ENCODE measurements around the gene TSACC. TPM values are rescaled to one million over a fixed set of nuclear protein-coding genes. Genes with fewer than 3 reads are reported as not detected.
A peak's percentile ranks its signal among the peaks of the same experiment; 100 is the strongest.

TSACC gene
- total and polyA plus RNA-seq, 2 experiments from 2014 or later, result 1.3 TPM; not detected in 1

- peaks cover 21% of the 10 kb centered on the region; the same call in 1 of the 2 replicates for H3K27me3 ChIP-seq (replicated peaks; ENCODE audit: insufficient read depth)
- no peaks in the 10 kb centered on the region for H3K79me2 ChIP-seq (ENCODE audit: insufficient read depth)
- H4K20me1 ChIP-seq (ENCODE audit: insufficient read depth), result no peaks in the 10 kb centered on the region
- TF ChIP-seq EZH2 (IDR thresholded peaks at IDR 0.05; ENCODE audit: insufficient read depth, poor library complexity, severe bottlenecking) (no peak), EZH2phosphoT487 (IDR thresholded peaks at IDR 0.05; ENCODE audit: insufficient read depth, low read depth) (no peak)
- WGBS, 2 experiments (ENCODE audit: low coverage in 1 of 2, low lambda C conversion rate in 2 of 2, missing lambda C conversion rate in 2 of 2), result 13 to 14% methylated on average over 6 of the region's 6 CpGs
- no peak overlapping the region for H3K4me2 ChIP-seq (ENCODE audit: unreplicated experiment)
- no peaks in the 10 kb centered on the region for H3K9me2 ChIP-seq (ENCODE audit: insufficient read depth)
- peak; percentile 71 for DNase-seq
- H3K4me1 ChIP-seq (ENCODE audit: insufficient read depth), result no peaks in the 10 kb centered on the region
- no peak overlapping the region for H3K27ac ChIP-seq
- no peaks in the 10 kb centered on the region for H3K9me3 ChIP-seq (ENCODE audit: low read depth)
- no peak overlapping the region for H3K9ac ChIP-seq
- in situ Hi-C loops (cut with MboI), result no loop called here
- no peaks in the 10 kb centered on the region for H3F3A ChIP-seq (ENCODE audit: insufficient read depth)
- H3K36me3 ChIP-seq (ENCODE audit: low read depth), result no peaks in the 10 kb centered on the region
- H2AFZ ChIP-seq, result no peak overlapping the region
- no peak overlapping the region for H3K4me3 ChIP-seq
Measured at GRCh38 chr1:156359973-156360372, 21.6 kb downstream of the TSACC start.

DNA sequence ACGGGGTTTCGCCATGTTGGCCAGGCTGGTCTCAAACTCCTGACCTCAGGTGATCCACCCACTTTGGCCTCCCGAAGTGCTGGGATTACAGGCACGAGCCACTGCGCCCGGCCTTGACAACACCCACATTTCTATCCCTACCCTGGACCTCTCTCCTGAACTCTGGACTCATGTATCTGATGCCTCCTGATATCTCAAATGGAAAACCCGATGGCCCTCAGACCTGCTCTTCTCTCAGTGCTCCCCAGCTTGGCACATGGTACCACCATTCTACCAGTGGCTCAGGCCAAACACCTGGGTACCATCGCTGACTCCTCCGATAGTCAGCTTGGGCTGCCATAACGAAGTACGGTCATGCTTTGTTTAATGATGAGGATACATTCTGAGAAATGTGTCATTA is 22.2 kb downstream of the TSACC start:
- TF ChIP-seq EZH2phosphoT487 (IDR thresholded peaks at IDR 0.05; ENCODE audit: insufficient read depth, low read depth) (no peak), EZH2 (IDR thresholded peaks at IDR 0.05; ENCODE audit: insufficient read depth, poor library complexity, severe bottlenecking) (no peak)
- no peak overlapping the region for H3K4me2 ChIP-seq (ENCODE audit: unreplicated experiment)
- H3K27ac ChIP-seq, result no peak overlapping the region
- DNase-seq, result no peak
- in situ Hi-C loops (cut with MboI), result no loop called here
- H4K20me1 ChIP-seq (ENCODE audit: insufficient read depth), result no peaks in the 10 kb centered on the region
- no peak overlapping the region for H3K9ac ChIP-seq
- H3K79me2 ChIP-seq (ENCODE audit: insufficient read depth), result no peaks in the 10 kb centered on the region
- no peaks in the 10 kb centered on the region for H3F3A ChIP-seq (ENCODE audit: insufficient read depth)
- no peak overlapping the region for H2AFZ ChIP-seq
- peaks cover 23% of the 10 kb centered on the region; the same call in 1 of the 2 replicates for H3K27me3 ChIP-seq (replicated peaks; ENCODE audit: insufficient read depth)
- H3K9me2 ChIP-seq (ENCODE audit: insufficient read depth), result no peaks in the 10 kb centered on the region
- H3K9me3 ChIP-seq (ENCODE audit: low read depth), result no peaks in the 10 kb centered on the region
- H3K36me3 ChIP-seq (ENCODE audit: low read depth), result no peaks in the 10 kb centered on the region
- no peak overlapping the region for H3K4me3 ChIP-seq
- H3K4me1 ChIP-seq (ENCODE audit: insufficient read depth), result no peaks in the 10 kb centered on the region
- WGBS, 2 experiments (ENCODE audit: low coverage in 1 of 2, low lambda C conversion rate in 2 of 2, missing lambda C conversion rate in 2 of 2), result 83 to 86% methylated on average over 11 of the region's 11 CpGs

- Histone ChIP-seq H4K20me1 (ENCODE audit: insufficient read depth) (no peaks in the 10 kb centered on the region), H3K36me3 (ENCODE audit: low read depth) (no peaks in the 10 kb centered on the region), H3K9me2 (ENCODE audit: insufficient read depth) (no peaks in the 10 kb centered on the region), H3K27ac (no peak overlapping the region), H3K27me3 (replicated peaks; ENCODE audit: insufficient read depth) (peaks cover 17% of the 10 kb centered on the region; the same call in 1 of the 2 replicates), H3F3A (ENCODE audit: insufficient read depth) (no peaks in the 10 kb centered on the region), H3K4me3 (no peak overlapping the region), H3K79me2 (ENCODE audit: insufficient read depth) (no peaks in the 10 kb centered on the region), H3K4me1 (ENCODE audit: insufficient read depth) (no peaks in the 10 kb centered on the region), H2AFZ (no peak overlapping the region), H3K4me2 (ENCODE audit: unreplicated experiment) (no peak overlapping the region), H3K9me3 (ENCODE audit: low read depth) (no peaks in the 10 kb centered on the region), H3K9ac (no peak overlapping the region)
- in situ Hi-C loops (cut with MboI), result no loop called here
- no peak for DNase-seq
- no peak for TF ChIP-seq EZH2phosphoT487 (IDR thresholded peaks at IDR 0.05; ENCODE audit: insufficient read depth, low read depth)
- no peak for TF ChIP-seq EZH2 (IDR thresholded peaks at IDR 0.05; ENCODE audit: insufficient read depth, poor library complexity, severe bottlenecking)
Measured at GRCh38 chr1:156365754-156366153, 27.4 kb downstream of the TSACC start.

DNA sequence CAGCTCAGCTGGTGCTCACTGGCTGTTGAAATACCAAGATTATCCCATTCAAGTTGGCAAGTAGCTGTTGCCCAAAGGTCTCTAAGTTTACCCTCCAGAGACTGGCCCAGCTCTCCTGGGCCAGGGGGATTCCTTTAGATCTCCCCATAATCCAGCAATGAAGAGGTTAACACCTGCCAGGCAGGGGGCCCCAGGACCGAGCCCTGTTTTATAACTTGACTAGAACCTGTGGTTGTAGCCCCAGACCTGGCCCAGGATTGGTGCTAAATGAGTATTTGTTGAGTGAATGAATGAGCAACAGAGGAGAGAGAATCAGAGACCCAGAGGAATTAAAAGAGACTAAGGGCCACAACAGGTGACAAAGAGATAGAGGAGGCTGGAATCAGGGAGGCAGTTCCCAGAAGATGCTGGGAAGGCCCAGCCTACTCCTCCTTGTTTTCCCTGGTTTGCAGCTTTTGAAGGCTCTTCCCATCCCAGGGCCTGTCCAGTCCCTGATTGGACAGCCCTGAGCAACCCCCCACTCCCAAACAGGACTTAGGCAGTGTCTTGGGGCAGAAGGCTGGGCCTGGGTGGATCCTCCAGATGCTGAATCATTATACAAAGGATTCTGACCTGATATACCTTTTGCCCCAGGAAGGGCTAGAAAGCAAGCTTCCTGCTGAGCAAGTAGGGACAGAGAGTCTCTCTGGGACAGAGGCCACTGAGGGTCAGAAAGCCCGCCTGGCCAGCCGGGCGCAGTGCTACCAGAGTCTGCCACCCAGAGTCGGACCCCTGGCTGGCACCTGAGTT is 28.2 kb downstream of the TSACC start:
- H3K9ac ChIP-seq, result no peak overlapping the region
- no peaks in the 10 kb centered on the region for H4K20me1 ChIP-seq (ENCODE audit: insufficient read depth)
- no peaks in the 10 kb centered on the region for H3K9me3 ChIP-seq (ENCODE audit: low read depth)
- H3K4me3 ChIP-seq, result no peak overlapping the region
- 67 to 75% methylated on average over 5 of the region's 5 CpGs for WGBS, 2 experiments (ENCODE audit: low coverage in 1 of 2, low lambda C conversion rate in 2 of 2, missing lambda C conversion rate in 2 of 2)
- H3K79me2 ChIP-seq (ENCODE audit: insufficient read depth), result no peaks in the 10 kb centered on the region
- no peaks in the 10 kb centered on the region for H3K9me2 ChIP-seq (ENCODE audit: insufficient read depth)
- H3F3A ChIP-seq (ENCODE audit: insufficient read depth), result no peaks in the 10 kb centered on the region
- no peak overlapping the region for H2AFZ ChIP-seq
- H3K4me1 ChIP-seq (ENCODE audit: insufficient read depth), result no peaks in the 10 kb centered on the region
- no peak for TF ChIP-seq EZH2phosphoT487 (IDR thresholded peaks at IDR 0.05; ENCODE audit: insufficient read depth, low read depth)
- H3K27me3 ChIP-seq (replicated peaks; ENCODE audit: insufficient read depth), result peaks cover 17% of the 10 kb centered on the region; the same call in 1 of the 2 replicates
- H3K4me2 ChIP-seq (ENCODE audit: unreplicated experiment), result no peak overlapping the region
- H3K27ac ChIP-seq, result no peak overlapping the region
- no peak for DNase-seq
- in situ Hi-C loops (cut with MboI), result no loop called here
- H3K36me3 ChIP-seq (ENCODE audit: low read depth), result no peaks in the 10 kb centered on the region

Measured in GM23248 (cell line).